PC-3 (cell line): ENCODE measurements around the gene DBF4B.

ENCODE experiments used
- CTCF ChIP-seq: fragments of 300-600 bp; sonication (generic); conservative IDR thresholded peaks from 2 replicates; pipeline ENCODE4 v1.5.1; 2017; ENCODE audit warnings: antibody characterized with exemption, low read depth, mild to moderate bottlenecking, low read length
- EZH2 ChIP-seq: fragments of 300-600 bp; sonication (generic); IDR thresholded peaks from one replicate; pipeline ENCODE4 v1.6.1; 2017; ENCODE audit warnings: antibody characterized with exemption, mild to moderate bottlenecking, low read length; ENCODE audit not compliant: unreplicated experiment
- EZH2phosphoT487 ChIP-seq: fragments of 300-600 bp; sonication (generic); IDR thresholded peaks from 2 replicates; pipeline ENCODE4 v1.6.1; 2018; ENCODE audit warnings: mild to moderate bottlenecking, antibody characterized with exemption, low read length, borderline replicate concordance

GRCh38 chr17:44767493-44767892 lies 59.0 kb downstream of the DBF4B start:
- TF ChIP-seq CTCF, result no peak
- no peak for TF ChIP-seq EZH2phosphoT487
- no peak for TF ChIP-seq EZH2
